HG03175 (cell line): ENCODE measurements around the gene RASA3.
A peak's percentile ranks its signal among the peaks of the same experiment; 100 is the strongest.
"Not testable (repeated sequence)": the region's sequence is repeated elsewhere in the genome, so short reads cannot be mapped to it uniquely, and the experiment has no call there.

ENCODE experiments used
- ATAC-seq: cut with Tn5 transposase; IDR thresholded peaks from one replicate; pipeline ENCODE4 v1.9.1; 2021; ENCODE audit warnings: mild to moderate bottlenecking, moderate library complexity; ENCODE audit not compliant: unreplicated experiment

The RASA3 gene

DNA sequence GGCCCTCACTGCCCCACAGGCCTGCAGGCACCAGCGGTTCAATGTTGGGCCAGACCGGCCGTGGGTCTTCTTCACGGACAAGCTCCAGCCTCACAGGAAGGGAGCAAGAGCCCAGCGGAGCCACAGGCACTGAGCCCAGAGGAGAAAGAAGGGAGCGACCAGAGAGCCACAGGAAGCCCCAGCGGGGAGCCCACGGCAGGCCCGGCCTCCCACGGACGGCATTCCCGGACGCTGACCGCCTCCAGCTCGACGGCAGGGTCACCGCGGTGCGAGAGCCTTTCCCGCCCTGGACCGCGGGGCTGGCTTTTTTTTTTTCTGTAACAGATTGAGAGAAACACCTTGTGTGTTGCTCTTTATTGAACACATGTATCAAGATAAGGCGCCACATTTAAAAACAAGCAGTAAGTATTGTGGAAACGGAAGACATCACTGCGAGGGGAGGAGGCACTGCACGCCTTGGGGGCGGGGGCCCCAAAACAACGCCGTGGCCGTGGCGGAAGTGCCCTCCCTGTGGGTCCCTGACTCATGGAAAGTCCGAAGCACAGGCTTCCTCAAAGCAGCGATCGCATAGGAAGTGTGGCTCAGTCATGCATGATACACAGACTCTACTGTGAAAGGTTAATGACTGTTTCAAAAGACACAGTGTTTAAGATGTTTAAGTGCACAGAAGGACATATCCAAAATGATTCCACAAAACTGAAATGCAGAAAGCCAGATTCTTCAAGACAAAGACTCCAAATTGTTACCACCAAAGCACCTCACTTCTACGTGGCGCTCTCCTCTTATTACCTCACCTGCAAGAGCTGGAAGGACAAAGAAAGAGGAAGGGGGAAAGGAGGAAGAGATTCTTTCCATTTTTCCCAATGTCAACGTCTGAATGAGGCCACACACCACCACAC lies 3.5 kb downstream of the RASA3 start:
- ATAC-seq = peak; percentile 57

DNA sequence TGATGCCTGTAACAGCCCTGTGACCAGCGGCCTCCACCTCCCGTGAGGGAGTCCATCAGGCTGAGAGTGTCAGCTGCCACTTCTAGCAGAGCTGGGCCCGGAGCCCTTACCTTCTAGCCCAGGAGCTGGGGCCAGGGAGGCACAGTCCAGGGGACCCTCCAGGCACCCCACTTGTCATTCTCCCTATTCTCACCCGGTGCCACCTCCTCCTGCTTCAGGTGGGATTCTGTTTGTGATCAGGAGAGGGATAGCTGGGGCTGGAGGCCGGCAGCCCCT lies 4.1 kb downstream of the RASA3 start:
- ATAC-seq = no peak

DNA sequence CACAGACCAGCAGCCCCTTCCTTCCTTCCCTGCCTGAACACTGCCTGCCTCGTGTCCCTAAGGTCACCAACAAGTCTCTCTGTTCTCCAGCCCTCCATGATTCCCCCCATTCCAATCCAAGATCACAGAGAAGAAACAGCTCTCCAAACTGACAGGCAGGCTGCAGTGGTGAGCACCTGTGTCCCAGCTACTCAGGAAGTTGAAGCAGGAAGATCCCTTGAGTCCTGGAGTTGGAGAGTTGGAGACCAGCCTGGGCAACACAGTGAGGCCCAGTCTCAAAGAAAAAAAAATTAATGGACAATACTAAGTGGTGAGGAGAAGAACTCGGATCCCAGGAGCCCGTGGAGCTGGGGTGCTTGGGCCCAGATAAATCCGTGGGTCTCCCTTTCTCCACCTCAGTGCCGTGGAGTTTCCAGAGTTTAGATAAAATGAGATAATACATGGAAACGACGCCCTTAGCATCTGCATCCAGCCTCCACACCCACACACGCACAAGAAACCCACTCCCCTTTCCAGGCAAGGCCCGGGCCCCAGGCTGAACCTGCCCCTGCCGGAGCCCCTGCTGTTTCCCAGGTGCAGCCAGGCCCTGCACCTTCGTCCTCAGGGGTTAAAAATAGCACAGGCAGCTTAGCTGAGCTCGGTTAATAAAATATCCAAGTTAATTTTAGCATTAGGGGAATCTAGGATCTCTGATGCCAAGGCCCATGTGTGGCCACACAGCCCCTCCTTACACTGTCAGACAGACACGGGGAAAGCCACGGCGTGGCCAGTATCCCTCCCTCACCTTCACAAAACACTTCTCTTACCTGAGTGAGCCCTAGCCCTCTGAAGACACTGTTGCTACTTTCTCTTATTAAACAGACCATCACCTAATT lies 4.7 kb downstream of the RASA3 start:
- no peak for ATAC-seq

DNA sequence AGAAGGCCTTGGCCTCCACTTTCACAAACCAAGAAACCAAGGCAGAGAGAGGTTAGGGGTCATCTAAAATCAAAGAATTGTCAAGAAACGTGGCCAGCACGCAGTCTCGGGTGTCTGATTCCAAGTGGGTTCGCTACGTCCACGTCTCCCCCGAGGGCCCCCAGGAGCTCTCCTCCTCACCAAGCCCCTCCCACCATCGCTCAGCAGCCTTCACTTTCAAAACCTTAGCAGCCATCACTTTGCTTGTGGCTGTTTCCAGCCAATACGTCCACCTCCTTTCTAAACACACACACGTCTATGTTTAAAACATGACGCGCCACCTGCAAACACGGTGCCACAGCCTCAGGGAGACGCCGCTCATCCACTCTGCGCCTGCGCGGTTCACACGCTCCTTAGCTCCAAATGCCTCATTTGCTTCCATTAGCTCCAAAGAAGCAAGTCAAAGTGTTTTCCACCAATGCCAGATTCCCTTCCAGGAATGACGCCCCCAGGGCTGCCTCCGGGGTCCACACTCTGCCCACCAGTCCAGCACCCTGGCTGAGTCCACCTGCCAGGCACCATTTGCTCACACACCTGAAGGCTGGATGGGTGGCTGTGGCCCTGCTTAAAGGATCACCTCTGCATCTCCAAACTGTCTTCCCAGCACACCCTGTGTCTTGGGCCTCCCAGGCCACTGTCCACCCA lies 5.5 kb downstream of the RASA3 start:
- no peak for ATAC-seq

DNA sequence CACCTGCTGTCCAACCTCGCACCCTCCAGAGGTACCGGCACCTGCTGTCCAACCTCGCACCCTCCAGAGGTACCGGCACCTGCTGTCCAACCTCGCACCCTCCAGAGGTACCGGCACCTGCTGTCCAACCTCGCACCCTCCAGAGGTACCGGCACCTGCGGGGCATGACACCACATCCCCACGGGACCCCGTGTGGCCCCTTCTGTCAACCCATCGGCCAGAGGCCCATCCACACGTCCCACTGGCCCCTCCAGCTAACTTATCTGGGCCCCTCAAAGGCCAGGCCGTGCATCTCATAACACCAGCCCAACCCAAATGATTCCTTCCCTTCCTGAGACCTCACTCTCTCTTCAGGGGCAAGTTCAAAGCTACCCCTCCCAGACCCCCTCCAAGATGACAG lies 6.3 kb downstream of the RASA3 start:
- not testable (repeated sequence) for ATAC-seq

DNA sequence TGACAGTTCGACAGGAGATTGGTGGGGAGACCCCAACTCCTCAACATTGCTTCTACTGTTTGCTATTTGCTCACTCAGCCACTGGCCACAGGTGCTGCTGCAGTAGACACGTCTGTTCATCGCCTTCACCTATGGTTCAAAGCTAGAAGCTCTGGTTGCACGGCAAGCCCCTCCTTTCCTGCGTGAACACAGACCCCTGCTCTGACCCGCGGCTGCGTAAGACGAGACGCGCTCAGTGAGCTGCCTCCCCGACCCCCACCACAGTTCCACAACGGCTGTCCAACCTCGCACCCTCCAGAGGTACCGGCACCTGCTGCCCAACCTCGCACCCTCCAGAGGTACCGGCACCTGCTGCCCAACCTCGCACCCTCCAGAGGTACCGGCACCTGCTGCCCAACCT lies 6.8 kb downstream of the RASA3 start:
- no peak for ATAC-seq

DNA sequence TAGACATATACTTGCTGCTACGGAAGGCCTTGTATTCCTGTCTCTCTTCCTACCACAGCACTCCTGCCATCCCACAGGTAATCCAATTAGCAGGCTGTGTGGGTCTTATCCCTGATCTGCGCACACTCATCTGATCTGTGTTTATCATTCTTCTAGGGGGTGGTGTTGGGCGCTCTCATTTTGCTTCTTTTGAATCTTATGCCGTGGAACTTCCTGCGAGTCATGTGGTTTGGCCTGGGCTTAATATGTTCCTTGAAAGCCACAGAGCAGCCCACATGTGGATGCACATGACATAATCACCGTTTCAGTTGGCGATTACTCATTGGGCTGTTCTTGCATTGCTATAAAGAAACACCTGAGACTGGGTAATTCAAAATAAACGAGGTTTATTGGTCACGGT lies 7.5 kb downstream of the RASA3 start:
- ATAC-seq = no peak

DNA sequence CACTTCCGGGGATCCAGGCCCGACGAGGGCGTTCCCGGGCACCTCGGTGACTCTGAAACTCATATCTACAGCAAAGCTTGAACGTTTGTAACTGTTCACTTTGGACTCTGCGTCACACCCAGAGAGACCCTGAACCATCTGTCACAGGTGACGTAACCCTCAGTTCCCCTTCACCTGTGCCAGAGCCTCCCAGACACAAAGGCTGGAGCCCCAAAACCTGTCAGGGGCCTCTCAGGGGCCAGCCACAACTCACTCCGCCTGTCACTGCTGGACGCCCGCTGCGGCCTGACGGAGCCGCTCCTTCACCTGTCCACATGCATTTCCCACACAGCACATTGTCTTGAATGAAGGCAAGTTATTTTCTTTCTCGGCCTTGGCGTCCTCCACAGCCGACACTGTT lies 8.0 kb downstream of the RASA3 start:
- no peak for ATAC-seq

DNA sequence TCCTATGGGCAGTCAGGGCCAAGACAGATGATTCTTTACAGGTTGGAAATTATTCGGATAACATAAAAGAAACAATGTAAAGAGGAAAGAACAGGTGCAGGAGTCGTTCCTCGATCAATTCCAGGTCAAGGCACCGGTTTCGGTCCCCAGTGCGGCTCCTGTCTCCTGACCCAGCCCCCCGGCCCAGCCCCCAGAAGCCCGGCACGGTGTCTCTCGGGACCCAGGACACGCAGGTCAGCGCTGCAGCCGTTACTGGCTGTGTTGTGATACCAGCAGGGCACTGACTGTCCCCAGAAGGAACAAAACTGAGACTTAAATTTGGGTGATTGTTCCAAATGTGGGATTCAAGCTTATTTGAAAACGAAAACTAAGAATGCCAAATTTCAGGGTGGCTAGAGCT lies 8.5 kb downstream of the RASA3 start:
- ATAC-seq = no peak

DNA sequence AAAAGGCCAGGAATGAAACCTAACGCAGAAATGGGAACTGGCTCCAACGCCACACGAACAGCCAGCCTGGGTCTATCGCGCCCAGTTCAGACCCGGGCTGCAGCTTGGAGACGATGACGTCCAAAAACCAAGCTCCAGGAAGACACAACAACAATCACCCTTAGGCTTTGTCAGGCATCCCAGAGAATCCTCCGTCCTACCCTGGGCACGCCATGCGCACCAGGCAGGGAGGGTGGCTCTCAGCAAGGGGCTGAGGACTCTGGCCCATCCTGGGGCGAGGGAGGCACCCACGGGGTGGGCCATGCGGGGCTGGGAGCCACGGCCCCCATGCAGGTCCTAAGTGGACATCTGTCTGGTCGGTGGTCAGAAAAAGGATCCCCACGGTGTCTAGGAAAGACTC lies 9.0 kb downstream of the RASA3 start:
- ATAC-seq = no peak

DNA sequence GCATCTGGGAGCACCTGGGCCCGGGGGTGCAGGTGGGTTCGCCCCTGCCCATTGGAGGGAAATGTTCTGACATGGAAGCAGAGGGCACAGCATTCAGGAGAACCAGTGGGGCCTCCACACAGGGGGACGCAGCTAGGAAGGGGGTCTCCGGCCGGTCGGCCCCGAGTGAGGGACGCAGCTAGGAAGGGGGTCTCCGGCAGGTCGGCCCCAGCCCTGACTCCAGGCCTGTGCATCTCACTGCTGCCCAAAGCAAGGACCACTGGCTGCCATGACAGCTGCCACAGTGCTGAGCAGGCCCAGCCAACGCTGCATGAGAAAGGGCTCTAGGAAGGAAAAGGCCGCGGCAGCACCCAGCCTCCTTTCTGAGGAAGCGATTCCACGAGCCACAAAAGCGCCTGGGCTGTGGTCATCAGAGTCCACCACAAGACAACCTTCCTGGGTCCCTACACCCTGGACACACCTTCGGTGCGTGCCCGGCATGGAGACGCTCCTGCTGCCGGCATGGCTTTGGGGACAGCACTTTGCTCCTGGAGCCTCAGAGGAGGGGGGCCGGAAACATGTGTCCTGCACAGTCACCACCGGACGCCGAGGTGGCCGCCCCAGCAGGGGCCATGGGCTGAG lies 9.7 kb downstream of the RASA3 start:
- no peak for ATAC-seq

DNA sequence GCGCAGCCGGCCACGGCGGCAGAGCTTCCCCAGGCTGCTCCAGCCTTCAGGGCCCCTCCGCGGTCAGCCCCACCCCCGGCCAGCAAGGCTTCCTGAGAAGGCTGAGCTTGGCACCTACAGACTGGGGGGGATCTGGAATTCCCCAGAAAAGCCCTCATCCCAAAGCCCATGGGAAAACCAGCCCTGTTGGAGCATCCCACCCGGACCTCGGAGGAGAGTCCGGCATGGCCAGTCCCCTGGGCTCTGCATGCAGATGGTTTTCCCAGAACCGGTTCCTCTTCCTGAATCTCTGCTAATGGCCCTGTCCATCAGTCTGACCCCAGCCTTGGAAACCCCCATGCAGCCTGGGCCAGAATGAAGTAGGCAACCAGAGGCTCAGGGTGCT lies 10.3 kb downstream of the RASA3 start:
- no peak for ATAC-seq

DNA sequence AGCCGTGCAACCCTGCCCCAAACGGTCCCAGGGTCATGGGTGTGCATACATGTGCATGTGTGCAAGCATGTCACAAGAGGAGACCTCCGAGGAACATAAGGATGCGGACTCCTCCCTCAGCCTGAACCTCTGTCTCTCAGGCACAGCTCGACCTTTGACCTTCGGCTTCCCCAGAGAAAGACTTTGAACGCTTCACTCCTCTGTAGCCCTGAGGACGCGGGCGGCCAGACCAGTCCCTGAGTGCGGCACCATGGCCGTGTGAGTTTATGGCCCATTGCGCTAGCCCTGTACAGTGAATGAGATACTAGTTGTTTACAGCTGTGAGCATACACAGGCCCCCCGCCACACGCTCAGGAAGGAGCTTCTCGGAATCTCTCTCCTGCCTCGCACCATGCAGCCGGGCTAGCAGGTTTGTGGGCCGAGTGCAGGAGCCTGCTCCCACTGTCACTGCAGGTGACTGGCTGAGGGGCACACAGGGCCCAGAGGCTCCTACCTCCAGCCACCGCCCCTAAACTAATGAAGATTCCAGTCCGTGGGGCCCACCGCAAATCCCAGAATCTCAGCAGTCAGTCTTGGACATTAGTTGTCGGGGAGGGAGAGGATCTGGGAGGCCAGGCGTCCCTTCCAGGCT lies 10.8 kb downstream of the RASA3 start:
- ATAC-seq = no peak

DNA sequence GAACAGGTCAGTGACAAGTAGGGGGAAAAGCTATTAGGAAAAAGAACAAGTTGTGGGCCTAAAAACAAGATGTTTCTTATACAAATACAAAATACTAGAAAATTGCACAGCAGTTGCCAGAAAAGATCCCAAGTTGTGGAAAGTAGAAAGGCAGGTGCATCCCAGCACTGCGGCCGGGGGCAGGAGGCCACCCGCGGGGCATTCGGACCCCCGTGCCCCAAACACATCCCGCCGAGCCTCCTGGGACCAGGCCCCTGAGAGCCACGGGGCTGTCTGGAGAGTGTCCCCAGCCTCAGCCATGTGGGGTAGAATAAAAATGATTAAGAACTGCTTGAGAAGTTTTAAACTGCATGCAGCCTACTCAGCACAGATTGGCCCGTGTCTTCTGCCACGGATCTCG lies 11.4 kb downstream of the RASA3 start:
- no peak for ATAC-seq

DNA sequence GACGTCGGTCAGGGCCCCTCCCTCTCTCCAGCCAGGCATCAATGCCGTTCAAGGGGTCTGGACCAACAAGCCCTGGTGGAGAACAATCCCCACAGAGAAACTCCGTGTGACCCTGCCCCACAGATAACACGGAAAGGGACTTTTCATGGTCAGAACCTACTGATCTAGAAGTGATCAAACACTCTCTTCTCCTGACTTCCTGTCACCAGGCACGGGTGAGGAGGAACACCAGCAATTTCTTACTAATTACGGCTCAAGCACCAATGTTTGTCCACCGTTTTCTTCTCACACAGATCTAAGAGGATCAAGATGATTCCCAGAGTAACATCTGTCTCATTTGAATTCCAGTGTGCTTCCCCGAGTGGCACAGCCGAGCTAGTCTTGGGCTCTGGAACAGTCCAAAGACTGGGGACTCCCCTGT lies 11.8 kb downstream of the RASA3 start:
- ATAC-seq = no peak

DNA sequence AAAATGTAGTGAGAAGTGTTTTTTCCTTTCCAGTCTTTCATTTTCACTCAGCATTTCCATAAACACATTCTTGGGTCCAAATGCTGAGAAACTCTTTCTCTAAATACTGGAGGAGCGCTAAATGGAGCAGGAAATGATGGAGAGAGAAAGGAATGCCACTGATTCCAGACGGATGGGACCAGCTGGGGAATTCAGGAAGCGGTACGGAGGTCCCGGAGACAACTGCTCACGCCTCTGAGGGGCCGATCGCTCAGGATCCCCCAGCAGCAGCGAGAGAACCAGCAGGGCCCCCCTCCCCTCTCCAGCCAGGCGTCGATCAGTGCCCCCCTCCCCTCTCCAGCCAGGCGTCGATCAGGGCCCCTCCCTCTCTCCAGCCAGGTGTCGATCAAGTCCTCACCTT lies 13.2 kb downstream of the RASA3 start:
- ATAC-seq = no peak

DNA sequence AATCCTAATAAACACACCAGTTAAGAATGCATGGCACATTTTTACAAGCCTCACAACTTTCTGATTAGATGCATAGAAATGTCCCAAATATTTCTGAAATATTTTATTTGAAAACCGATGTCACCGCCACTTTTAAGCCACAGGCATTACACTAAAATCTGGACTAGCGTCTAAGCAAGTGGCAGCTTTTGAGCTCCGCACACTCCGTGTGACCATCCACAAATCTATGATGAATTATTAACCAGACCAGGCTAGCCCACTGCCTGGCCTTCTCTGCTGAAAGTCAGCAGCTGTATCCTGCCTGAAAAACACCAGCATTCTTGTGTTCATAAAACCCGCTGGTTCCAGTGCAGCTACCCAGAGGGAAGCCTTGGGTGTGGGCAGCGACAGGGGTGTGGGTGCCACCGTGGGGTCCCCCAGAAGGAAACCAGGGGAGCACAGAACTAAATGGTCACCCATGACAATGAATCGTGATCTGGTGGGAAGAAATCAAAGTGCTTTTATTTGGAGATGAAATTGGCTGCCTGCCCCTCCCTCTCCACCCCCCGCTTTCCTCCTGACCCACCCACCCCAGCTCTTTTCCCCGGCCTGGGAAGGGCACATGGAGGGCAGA lies 13.8 kb downstream of the RASA3 start:
- ATAC-seq = peak; percentile 60

DNA sequence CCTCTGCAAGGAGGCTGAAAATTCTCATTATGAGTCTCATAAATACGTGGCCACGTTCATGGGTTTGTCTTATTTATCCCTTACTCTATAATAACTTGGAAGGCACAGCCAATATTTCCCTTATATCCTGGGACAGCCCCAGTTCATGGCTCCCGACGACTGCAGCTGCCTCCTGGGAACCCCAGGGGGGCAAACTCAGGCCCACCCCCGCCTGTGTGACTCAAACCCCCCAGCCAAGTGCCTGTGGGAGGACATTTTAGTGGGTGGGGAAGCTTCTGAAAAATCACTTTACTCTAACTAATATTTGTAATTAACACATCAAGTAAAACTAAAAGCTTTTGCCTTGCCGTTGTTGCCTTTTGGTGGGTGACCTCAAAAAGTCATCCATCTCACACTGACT lies 14.3 kb downstream of the RASA3 start:
- ATAC-seq = no peak

DNA sequence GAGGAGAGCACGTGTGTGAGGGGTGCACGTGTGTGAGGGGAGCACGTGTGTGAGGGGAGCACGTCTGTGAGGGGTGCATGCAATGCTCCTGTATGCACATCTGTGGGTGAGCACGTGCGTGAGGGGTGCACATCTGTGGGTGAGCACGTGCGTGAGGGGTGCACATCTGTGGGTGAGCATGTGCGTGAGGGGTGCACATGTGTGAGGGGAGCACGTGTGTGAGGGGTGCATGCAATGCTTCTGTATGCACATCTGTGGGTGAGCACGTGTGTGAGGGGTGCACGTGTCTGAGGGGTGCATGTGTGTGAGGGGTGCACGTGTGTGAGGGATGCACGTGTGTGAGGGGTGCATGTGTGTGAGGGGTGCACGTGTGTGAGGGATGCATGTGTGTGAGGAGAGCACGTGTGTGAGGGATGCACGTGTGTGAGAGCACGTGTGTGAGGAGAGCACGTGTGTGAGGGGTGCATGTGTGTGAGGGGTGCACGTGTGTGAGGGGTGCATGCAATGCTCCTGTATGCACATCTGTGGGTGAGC lies 15.0 kb downstream of the RASA3 start:
- ATAC-seq = not testable (repeated sequence)

DNA sequence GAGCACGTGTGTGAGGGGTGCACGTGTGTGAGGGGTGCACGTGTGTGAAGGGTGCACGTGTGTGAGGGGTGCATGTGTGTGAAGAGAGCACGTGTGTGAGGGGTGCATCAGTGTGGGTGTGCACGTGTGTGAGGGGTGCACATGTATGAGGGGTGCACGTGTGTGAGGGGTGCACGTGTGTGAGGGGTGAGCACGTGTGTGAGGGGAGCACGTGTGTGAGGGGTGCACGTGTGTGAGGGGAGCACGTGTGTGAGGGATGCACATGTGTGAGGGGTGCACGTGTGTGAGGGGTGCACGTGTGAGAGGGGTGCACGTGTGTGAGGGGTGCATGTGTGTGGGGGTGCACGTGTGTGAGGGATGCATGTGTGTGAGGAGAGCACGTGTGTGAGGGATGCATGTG lies 15.7 kb downstream of the RASA3 start:
- no peak for ATAC-seq
